Thoracic aorta (tissue), 2 donors: ENCODE data around the gene MYH8. TPM values are rescaled to one million over a fixed set of nuclear protein-coding genes. Genes with fewer than 3 reads are reported as not detected.
A peak's percentile ranks its signal among the peaks of the same experiment; 100 is the strongest.

Source experiments
- ATAC-seq: fragments of 150-250 bp; one replicate; pipeline ENCODE4 v1.8.0; 2017; ENCODE audit warnings: low read depth; ENCODE audit not compliant: insufficient number of reproducible peaks, low FRiP score
- DNase-seq: peaks from one replicate; pipeline ENCODE4 v3.0.0-alpha.2; 2020; ENCODE audit warnings: low spot score
- H3K27ac ChIP-seq, 2 donors: fragments of 200-600 bp; sonication (generic); 1 replicate in 1 of 2; 2 replicates in 1 of 2; pipeline ENCODE4 v1.5.1; 2016; ENCODE audit warnings: mild to moderate bottlenecking in 2 of 2, moderate library complexity in 2 of 2
- H3K27me3 ChIP-seq: fragments of 200-600 bp; sonication (generic); replicated peaks from 2 replicates; pipeline ENCODE4 v1.6.0; 2016; ENCODE audit warnings: mild to moderate bottlenecking; ENCODE audit not compliant: insufficient read depth
- H3K36me3 ChIP-seq: fragments of 200-600 bp; sonication (generic); one replicate; pipeline ENCODE4 v1.5.1; 2016
- H3K4me1 ChIP-seq, 2 donors: fragments of 200-600 bp; sonication (generic); 1 replicate in 1 of 2; 2 replicates in 1 of 2; pipeline versions ENCODE4 v1.5.1 to v1.6.0; 2016; ENCODE audit warnings: low read depth in 2 of 2, mild to moderate bottlenecking in 1 of 2; ENCODE audit not compliant: control insufficient read depth in 1 of 2
- H3K4me3 ChIP-seq: fragments of 200-600 bp; sonication (generic); 2 replicates; pipeline ENCODE4 v1.5.1; 2016; ENCODE audit warnings: mild to moderate bottlenecking
- H3K9me3 ChIP-seq: fragments of 200-600 bp; sonication (generic); 2 replicates; pipeline ENCODE4 v1.5.1; 2016
- CTCF ChIP-seq: fragments of 200-600 bp; sonication (generic); IDR thresholded peaks from one replicate; pipeline ENCODE4 v1.5.1; 2019; ENCODE audit warnings: antibody characterized with exemption
- total RNA-seq, 2 donors: library from RNA; depleted of rRNA; stranded (reverse); fragments of >200 nt; gene quantifications; one replicate each; pipeline versions ENCODE4 v1.1.0 to v1.2.3, GENCODE V29; 2016

MYH8 gene
- total RNA-seq, 2 donors from 2014 or later, result not detected

GRCh38 chr17:10369239-10369638 is 52.5 kb downstream of the MYH8 start:
- H3K9me3 ChIP-seq, result no peaks in the 10 kb centered on the region

GRCh38 chr17:10368561-10368960 is 53.2 kb downstream of the MYH8 start:
- Histone ChIP-seq H3K36me3 (no peaks in the 10 kb centered on the region), H3K4me1 (no peaks in the 10 kb centered on the region), H3K27ac (no peak overlapping the region), H3K4me3 (no peak overlapping the region), H3K9me3 (no peaks in the 10 kb centered on the region), H3K27me3 (no peaks in the 10 kb centered on the region)
- ATAC-seq (no peak), DNase-seq (no peak)
- no peak for TF ChIP-seq CTCF

More at GRCh38 chr17:10369239-10369638, 52.5 kb downstream of the MYH8 start:
- H3K4me1 ChIP-seq, result no peaks in the 10 kb centered on the region
- H3K4me3 ChIP-seq, result no peak overlapping the region
- no peak overlapping the region for H3K27ac ChIP-seq
- ATAC-seq (no peak), DNase-seq (no peak)
- no peaks in the 10 kb centered on the region for H3K36me3 ChIP-seq
- no peak for TF ChIP-seq CTCF
- no peaks in the 10 kb centered on the region for H3K27me3 ChIP-seq

- Histone ChIP-seq H3K4me1 (no peaks in the 10 kb centered on the region), H3K36me3 (no peaks in the 10 kb centered on the region), H3K9me3 (no peaks in the 10 kb centered on the region), H3K4me3 (no peak overlapping the region), H3K27ac (no peak overlapping the region), H3K27me3 (no peaks in the 10 kb centered on the region)
- ATAC-seq (no peak), DNase-seq (no peak)
- TF ChIP-seq CTCF, result no peak
Measured at GRCh38 chr17:10360578-10360977, 61.2 kb downstream of the MYH8 start.

GRCh38 chr17:10357768-10358167 is 64.0 kb downstream of the MYH8 start:
- H3K9me3 ChIP-seq, result no peaks in the 10 kb centered on the region
- DNase-seq (no peak), ATAC-seq (no peak)
- no peak overlapping the region for H3K4me3 ChIP-seq
- H3K27me3 ChIP-seq, result no peaks in the 10 kb centered on the region
- no peak overlapping the region for H3K27ac ChIP-seq
- TF ChIP-seq CTCF, result peak; percentile 18
- no peaks in the 10 kb centered on the region for H3K4me1 ChIP-seq
- no peaks in the 10 kb centered on the region for H3K36me3 ChIP-seq

- ATAC-seq (no peak), DNase-seq (no peak)
- Histone ChIP-seq H3K36me3 (no peaks in the 10 kb centered on the region), H3K27ac (no peak overlapping the region), H3K9me3 (no peaks in the 10 kb centered on the region), H3K4me1 (no peaks in the 10 kb centered on the region), H3K4me3 (no peak overlapping the region), H3K27me3 (no peaks in the 10 kb centered on the region)
- no peak for TF ChIP-seq CTCF
Measured at GRCh38 chr17:10354651-10355050, 67.1 kb downstream of the MYH8 start.
